SK-N-MC (cell line): Measurements from ENCODE around the gene C9orf152.
"Not testable (repeated sequence)": the region's sequence is repeated elsewhere in the genome, so short reads cannot be mapped to it uniquely, and the experiment has no call there.

ENCODE experiments used
- DNase-seq: peaks from one replicate; pipeline ENCODE4 v3.0.0-alpha.2; 2011; ENCODE audit warnings: low read depth, low spot score
- H3K27ac ChIP-seq: fragments of 200-600 bp; sonication (generic); 2 replicates; pipeline ENCODE4 v1.5.1; 2016; ENCODE audit warnings: mixed run types
- H3K36me3 ChIP-seq: fragments of 200-600 bp; sonication (generic); 2 replicates; pipeline ENCODE4 v1.6.1; 2017; ENCODE audit warnings: antibody characterized with exemption, low read length, mixed read lengths; ENCODE audit not compliant: insufficient read depth
- H3K4me3 ChIP-seq: fragments of 200-600 bp; sonication (generic); 2 replicates; pipeline ENCODE4 v1.5.1; 2016
- H3K9ac ChIP-seq: fragments of 200-600 bp; sonication (generic); 2 replicates; pipeline ENCODE4 v1.8.0; 2017; ENCODE audit warnings: mixed run types, mixed read lengths; ENCODE audit not compliant: insufficient read length
- H3K9me3 ChIP-seq: fragments of 200-600 bp; sonication (generic); 2 replicates; pipeline ENCODE4 v1.6.1; 2017; ENCODE audit warnings: low read depth, mild to moderate bottlenecking, antibody characterized with exemption, low read length, moderate library complexity, mixed read lengths
- EZH2 ChIP-seq: fragments of 200-600 bp; sonication (generic); IDR thresholded peaks from one replicate; pipeline ENCODE4 v1.6.1; 2017; ENCODE audit warnings: antibody characterized with exemption
- FOXP2 ChIP-seq: optimal IDR thresholded peaks from 2 replicates; pipeline ENCODE3; 2011; ENCODE audit warnings: mild to moderate bottlenecking, moderate library complexity; ENCODE audit not compliant: insufficient read depth; ENCODE audit errors: extremely low read length, control extremely low read depth
- POLR2AphosphoS5 ChIP-seq: IDR thresholded peaks from 2 replicates; pipeline ENCODE4 v1.6.1; 2012; ENCODE audit warnings: mild to moderate bottlenecking, low read depth, low read length, borderline replicate concordance

Gene C9orf152

GRCh38 chr9:110202232-110202631, 5.7 kb downstream of the C9orf152 start:
- no peak for DNase-seq
- Histone ChIP-seq H3K9ac (no peak overlapping the region), H3K9me3 (no peaks in the 10 kb centered on the region), H3K27ac (no peak overlapping the region), H3K36me3 (no peaks in the 10 kb centered on the region), H3K4me3 (no peak overlapping the region)
- TF ChIP-seq POLR2AphosphoS5 (no peak), FOXP2 (no peak), EZH2 (no peak)

- Histone ChIP-seq H3K9me3 (no peaks in the 10 kb centered on the region), H3K9ac (no peak overlapping the region), H3K27ac (no peak overlapping the region), H3K36me3 (no peaks in the 10 kb centered on the region), H3K4me3 (no peak overlapping the region)
- DNase-seq = no peak
- TF ChIP-seq EZH2 = no peak
- TF ChIP-seq POLR2AphosphoS5 = no peak
- TF ChIP-seq FOXP2 = no peak
Observed at GRCh38 chr9:110199643-110200042, 8.3 kb downstream of the C9orf152 start.

GRCh38 chr9:110198357-110198756, 9.6 kb downstream of the C9orf152 start:
- Histone ChIP-seq H3K9ac (no peak overlapping the region), H3K4me3 (no peak overlapping the region), H3K9me3 (no peaks in the 10 kb centered on the region), H3K36me3 (no peaks in the 10 kb centered on the region), H3K27ac (no peak overlapping the region)
- TF ChIP-seq POLR2AphosphoS5 (no peak), EZH2 (no peak), FOXP2 (no peak)
- DNase-seq = no peak

- no peak overlapping the region for H3K27ac ChIP-seq
- TF ChIP-seq POLR2AphosphoS5 (no peak), EZH2 (no peak), FOXP2 (no peak)
- DNase-seq = no peak
- no peaks in the 10 kb centered on the region for H3K9me3 ChIP-seq
- no peak overlapping the region for H3K4me3 ChIP-seq
- H3K36me3 ChIP-seq = no peaks in the 10 kb centered on the region
- H3K9ac ChIP-seq = no peak overlapping the region
Observed at GRCh38 chr9:110197330-110198187, 10.4 kb downstream of the C9orf152 start.

- H3K27ac ChIP-seq, H3K36me3 ChIP-seq, DNase-seq, H3K9ac ChIP-seq, H3K9me3 ChIP-seq, H3K4me3 ChIP-seq: not testable (repeated sequence)
Observed at GRCh38 chr9:110196084-110196499, 11.9 kb downstream of the C9orf152 start.

- DNase-seq = no peak
- H3K27ac ChIP-seq = no peak overlapping the region
- H3K36me3 ChIP-seq = no peaks in the 10 kb centered on the region
- no peak overlapping the region for H3K4me3 ChIP-seq
- peak overlapping the region; percentile 28 for H3K9ac ChIP-seq
- no peaks in the 10 kb centered on the region for H3K9me3 ChIP-seq
- TF ChIP-seq POLR2AphosphoS5 (no peak), EZH2 (no peak), FOXP2 (no peak)
Observed at GRCh38 chr9:110192531-110193261, 15.3 kb downstream of the C9orf152 start.

- Histone ChIP-seq H3K9me3 (no peaks in the 10 kb centered on the region), H3K4me3 (no peak overlapping the region), H3K9ac (no peak overlapping the region), H3K36me3 (no peaks in the 10 kb centered on the region), H3K27ac (no peak overlapping the region)
- TF ChIP-seq FOXP2 (no peak), EZH2 (no peak), POLR2AphosphoS5 (no peak)
- DNase-seq = no peak
Observed at GRCh38 chr9:110191615-110192014, 16.3 kb downstream of the C9orf152 start.

- TF ChIP-seq FOXP2 (no peak), EZH2 (no peak), POLR2AphosphoS5 (no peak)
- H3K36me3 ChIP-seq = no peaks in the 10 kb centered on the region
- no peak overlapping the region for H3K9ac ChIP-seq
- no peak overlapping the region for H3K4me3 ChIP-seq
- H3K27ac ChIP-seq = no peak overlapping the region
- no peak for DNase-seq
- H3K9me3 ChIP-seq = no peaks in the 10 kb centered on the region
Observed at GRCh38 chr9:110189559-110190320, 18.2 kb downstream of the C9orf152 start.
